K562 (cell line): ENCODE measurements around the gene SAT1. TPM values are rescaled to one million over a fixed set of nuclear protein-coding genes. Genes with fewer than 3 reads are reported as not detected.
A peak's percentile ranks its signal among the peaks of the same experiment; 100 is the strongest.

Source experiments
- ARID1B ChIP-seq: fragments of 450-650 bp; IDR thresholded peaks from 2 replicates; pipeline ENCODE4 v1.6.1; 2016; ENCODE audit warnings: antibody characterized with exemption, mild to moderate bottlenecking, inconsistent platforms
- ATF3 ChIP-seq, 2 experiments: fragments of 450-650 bp in 1 of 2; sonication (generic) in 1 of 2; formaldehyde crosslinking in 1 of 2; IDR thresholded peaks in 1 of 2; conservative IDR thresholded peaks in 1 of 2; 2 replicates each; pipeline versions ENCODE4 v1.6.1 to v1.8.1; 2016 to 2023; ENCODE audit warnings: mild to moderate bottlenecking in 2 of 2, moderate library complexity in 2 of 2, inconsistent platforms in 1 of 2, missing genetic modification reagents in 1 of 2
- CC2D1A ChIP-seq: fragments of 450-650 bp; IDR thresholded peaks from 2 replicates; pipeline ENCODE4 v1.6.1; 2017; ENCODE audit warnings: mild to moderate bottlenecking
- E2F3 ChIP-seq: fragments of 250-450 bp; sonication (Bioruptor Pico); IDR thresholded peaks from 2 replicates; pipeline ENCODE4 v1.4.0; 2020; ENCODE audit warnings: mild to moderate bottlenecking
- E2F6 ChIP-seq, 2 experiments: IDR thresholded peaks; 2 replicates each; pipeline ENCODE4 v1.6.1; 2011; ENCODE audit warnings: borderline replicate concordance in 1 of 2, control low read depth in 1 of 2, low read depth in 1 of 2, low read length in 1 of 2, mild to moderate bottlenecking in 1 of 2, mixed read lengths in 1 of 2, moderate library complexity in 1 of 2; ENCODE audit not compliant: insufficient read depth in 1 of 2, insufficient read length in 1 of 2, poor library complexity in 1 of 2, severe bottlenecking in 1 of 2; ENCODE audit errors: extremely low read depth in 1 of 2
- EHMT2 ChIP-seq: fragments of 450-650 bp; IDR thresholded peaks from 2 replicates; pipeline ENCODE4 v1.6.1; 2018; ENCODE audit warnings: antibody characterized with exemption
- ELF1 ChIP-seq: fragments of 200-800 bp; sonication (Bioruptor generic); IDR thresholded peaks from 2 replicates; pipeline ENCODE4 v1.6.1; 2016; ENCODE audit warnings: missing genetic modification characterization, missing compliant biosample characterization
- FOXP1 ChIP-seq: sonication (generic); formaldehyde crosslinking; IDR thresholded peaks from 2 replicates; pipeline ENCODE4 v1.8.0; 2022; ENCODE audit warnings: mild to moderate bottlenecking, missing genetic modification reagents
- HNRNPLL ChIP-seq: fragments of 200-400 bp; formaldehyde crosslinking; IDR thresholded peaks from 2 replicates; pipeline ENCODE4 v1.6.1; 2017; ENCODE audit warnings: low read length, low read depth, mild to moderate bottlenecking; ENCODE audit not compliant: poor library complexity, severe bottlenecking
- MNT ChIP-seq, 2 experiments: fragments of 450-650 bp; conservative IDR thresholded peaks; 2 replicates each; pipeline ENCODE4 v1.6.1; 2017; ENCODE audit warnings: mild to moderate bottlenecking in 2 of 2, moderate library complexity in 2 of 2
- NKRF ChIP-seq: fragments of 450-650 bp; IDR thresholded peaks from 2 replicates; pipeline ENCODE4 v1.6.1; 2016; ENCODE audit warnings: borderline replicate concordance
- NRF1 ChIP-seq, 2 experiments: fragments of 450-650 bp; IDR thresholded peaks in 1 of 2; conservative IDR thresholded peaks in 1 of 2; 2 replicates each; pipeline ENCODE4 v1.6.1; 2014; ENCODE audit warnings: mild to moderate bottlenecking in 2 of 2
- RFX1 ChIP-seq: fragments of 450-650 bp; IDR thresholded peaks from 2 replicates; pipeline ENCODE4 v1.6.1; 2016; ENCODE audit warnings: mild to moderate bottlenecking, moderate library complexity
- SP1 ChIP-seq: sonication (generic); formaldehyde crosslinking; IDR thresholded peaks from 2 replicates; pipeline ENCODE4 v1.8.1; 2022; ENCODE audit warnings: mild to moderate bottlenecking, missing genetic modification reagents
- TAF1 ChIP-seq: IDR thresholded peaks from 2 replicates; pipeline ENCODE4 v1.6.1; 2011; ENCODE audit warnings: mild to moderate bottlenecking, low read length, moderate library complexity; ENCODE audit not compliant: insufficient read depth, control insufficient read depth, severe bottlenecking; ENCODE audit errors: extremely low read depth
- TCF7L2 ChIP-seq: fragments of 150-350 bp; IDR thresholded peaks from 2 replicates; pipeline ENCODE4 v1.6.1; 2016; ENCODE audit warnings: low read depth, mild to moderate bottlenecking, low read length, moderate library complexity
- ZNF316 ChIP-seq: fragments of 450-650 bp; IDR thresholded peaks from 2 replicates; pipeline ENCODE4 v1.6.1; 2016
- ZNF589 ChIP-seq: fragments of 200-800 bp; sonication (Bioruptor generic); IDR thresholded peaks from 2 replicates; pipeline ENCODE4 v1.6.1; 2016; ENCODE audit warnings: low read depth, missing genetic modification characterization, missing compliant biosample characterization
- polyA plus RNA-seq, 8 experiments: library from polyadenylated mRNA; depleted of rRNA in 4 of 8; stranded (reverse) in 5 of 8; unstranded in 3 of 8; fragments of >200 nt; fragmentation: Nextera tagmentation in 2 of 8; fragmentation: Illumina TruSeq in 1 of 8; extraction: Ambion mirVana in 2 of 8; extraction: Trizol in 1 of 8; gene quantifications; 2 replicates each; pipeline versions ENCODE4 v1.2.1 to v1.2.3, GENCODE V29; 2011 to 2014; ENCODE audit warnings: inconsistent platforms in 1 of 8, missing spikeins in 1 of 8
- total RNA-seq, 7 experiments: library from RNA; depleted of rRNA in 6 of 7; stranded (reverse); fragments of >200 nt in 6 of 7; fragmentation: Illumina TruSeq in 2 of 7; extraction: Trizol in 2 of 7; gene quantifications; 2 replicates each; pipeline versions ENCODE4 v1.2.1 to v1.2.3, GENCODE V29; 2011 to 2021; ENCODE audit warnings: low replicate concordance in 1 of 7

The SAT1 gene
- total and polyA plus RNA-seq, 9 of the 15 experiments (the other 6 are each of a cell fraction or from before 2014, with no cell fraction given): 47.4 to 194 (median 74.1) TPM

GRCh38 chrX:23742697-23743622 lies 40.0 kb upstream of the SAT1 start, which contains the start of gene ACOT9 (continued):
- 0 out of 2 replicates have a peak, but pooled peaks have one; percentile 11 for TF ChIP-seq CC2D1A
- 0 out of 2 replicates have a peak, but pooled peaks have one; percentile 66 for TF ChIP-seq E2F3
- no peak for TF ChIP-seq ZNF589
- peak; percentile 37; the same call in 1 of the 2 replicates for TF ChIP-seq TCF7L2
- TF ChIP-seq E2F6 (IDR thresholded peaks at IDR 0.05; ENCODE audit: borderline replicate concordance in 1 of 2, extremely low read depth in 1 of 2, insufficient read depth in 1 of 2, insufficient read length in 1 of 2, low read depth in 1 of 2, low read length in 1 of 2, poor library complexity in 1 of 2, severe bottlenecking in 1 of 2): peak; percentile 70 to 80
- peak; percentile 58; the same call in 1 of the 2 replicates for TF ChIP-seq NKRF
- TF ChIP-seq HNRNPLL: peak; percentile 97
- TF ChIP-seq ELF1 (tag): no peak
- peak; percentile 33; the same call in 1 of the 2 replicates for TF ChIP-seq RFX1
- TF ChIP-seq SP1 (CRISPR knock-in tag): peak; percentile 79
- peak; percentile 8; the same call in 1 of the 2 replicates for TF ChIP-seq ARID1B
- peak; percentile 65 for TF ChIP-seq TAF1
- 0 out of 2 replicates have a peak, but pooled peaks have one; percentile 9 for TF ChIP-seq EHMT2
- peak; percentile 42 to 70 for TF ChIP-seq MNT (conservative IDR thresholded peaks at IDR 0.05)
- peak; percentile 81; the same call in 1 of the 2 replicates for TF ChIP-seq ATF3 (IDR thresholded peaks at IDR 0.05)
- 0 out of 2 replicates have a peak, but pooled peaks have one; percentile 53 for TF ChIP-seq ATF3 (CRISPR knock-in tag; conservative IDR thresholded peaks at IDR 0.05)
- 0 out of 2 replicates have a peak, but pooled peaks have one; percentile 18 for TF ChIP-seq ZNF316
- peak; percentile 49; the same call in 1 of the 2 replicates for TF ChIP-seq FOXP1 (CRISPR knock-in tag)
- TF ChIP-seq NRF1 (conservative IDR thresholded peaks at IDR 0.05 in 1 of 2, IDR thresholded peaks at IDR 0.05 in 1 of 2): peak; percentile 65 to 75
